Central memory CD8-positive, alpha-beta T cell (primary cell): ENCODE measurements around the gene POTEH.
"Not testable (repeated sequence)": the region's sequence is repeated elsewhere in the genome, so short reads cannot be mapped to it uniquely, and the experiment has no call there.

Source experiments
- ATAC-seq: fragments of 150-1000 bp; cut with Tn5 transposase; replicated peaks from 2 replicates; pipeline ENCODE4 v1.10.0; 2022; ENCODE audit warnings: mild to moderate bottlenecking, moderate FRiP score, moderate number of reproducible peaks; ENCODE audit not compliant: poor library complexity, severe bottlenecking; ENCODE audit errors: extremely low read depth
- DNase-seq, 2 donors: peaks; one replicate each; pipeline ENCODE4 v3.0.0; 2021; ENCODE audit warnings: low spot score in 2 of 2
- H3K27ac Mint-ChIP-seq: one replicate; pipeline ENCODE4 v1.8.0; 2022; ENCODE audit warnings: low read depth, mild to moderate bottlenecking, moderate library complexity, mixed read lengths
- H3K27me3 Mint-ChIP-seq: one replicate; pipeline ENCODE4 v1.8.0; 2022; ENCODE audit warnings: mixed read lengths
- H3K36me3 Mint-ChIP-seq: one replicate; pipeline ENCODE4 v1.8.0; 2022; ENCODE audit warnings: mild to moderate bottlenecking, moderate library complexity, mixed read lengths; ENCODE audit not compliant: insufficient read depth
- H3K4me1 Mint-ChIP-seq: one replicate; pipeline ENCODE4 v1.8.0; 2022; ENCODE audit warnings: mixed read lengths
- H3K4me3 Mint-ChIP-seq: one replicate; pipeline ENCODE4 v1.8.0; 2022; ENCODE audit warnings: mild to moderate bottlenecking, moderate library complexity, mixed read lengths
- H3K9me3 Mint-ChIP-seq: one replicate; pipeline ENCODE4 v1.8.0; 2022; ENCODE audit warnings: mixed read lengths

POTEH gene

GRCh38 chr22:15747636-15748323, 58.0 kb downstream of the POTEH start:
- not testable (repeated sequence) for ATAC-seq, H3K27ac Mint-ChIP-seq

GRCh38 chr22:15749181-15749970, 59.5 kb downstream of the POTEH start:
- DNase-seq, ATAC-seq, H3K27me3 Mint-ChIP-seq, H3K4me3 Mint-ChIP-seq, H3K9me3 Mint-ChIP-seq, H3K4me1 Mint-ChIP-seq, H3K36me3 Mint-ChIP-seq, H3K27ac Mint-ChIP-seq: not testable (repeated sequence)

More at GRCh38 chr22:15747636-15748323, 58.0 kb downstream of the POTEH start:
- not testable (repeated sequence) for DNase-seq, H3K36me3 Mint-ChIP-seq, H3K27me3 Mint-ChIP-seq, H3K4me3 Mint-ChIP-seq, H3K9me3 Mint-ChIP-seq, H3K4me1 Mint-ChIP-seq

- not testable (repeated sequence) for H3K9me3 Mint-ChIP-seq, H3K27me3 Mint-ChIP-seq, DNase-seq, H3K4me3 Mint-ChIP-seq, H3K27ac Mint-ChIP-seq, H3K4me1 Mint-ChIP-seq, H3K36me3 Mint-ChIP-seq
- ATAC-seq = peak; percentile 55
Observed at GRCh38 chr22:15759443-15760097, 69.7 kb downstream of the POTEH start.

- H3K27ac Mint-ChIP-seq, ATAC-seq, H3K27me3 Mint-ChIP-seq, DNase-seq, H3K4me3 Mint-ChIP-seq, H3K9me3 Mint-ChIP-seq, H3K4me1 Mint-ChIP-seq, H3K36me3 Mint-ChIP-seq: not testable (repeated sequence)
Observed at GRCh38 chr22:15760388-15761150, 70.7 kb downstream of the POTEH start.

- H3K27ac Mint-ChIP-seq, H3K27me3 Mint-ChIP-seq, H3K4me3 Mint-ChIP-seq, H3K9me3 Mint-ChIP-seq, H3K4me1 Mint-ChIP-seq, H3K36me3 Mint-ChIP-seq, DNase-seq: not testable (repeated sequence)
- peak; percentile 38 for ATAC-seq
Observed at GRCh38 chr22:15761151-15761777, 71.4 kb downstream of the POTEH start.

GRCh38 chr22:15763559-15763958, 73.7 kb downstream of the POTEH start:
- H3K9me3 Mint-ChIP-seq = peaks cover 10% of the 10 kb centered on the region
- DNase-seq, H3K27me3 Mint-ChIP-seq, H3K36me3 Mint-ChIP-seq, H3K4me3 Mint-ChIP-seq, H3K4me1 Mint-ChIP-seq, ATAC-seq, H3K27ac Mint-ChIP-seq: not testable (repeated sequence)
